ENCODE results near the gene SLC23A1.
"Not testable (repeated sequence)": the region's sequence is repeated elsewhere in the genome, so short reads cannot be mapped to it uniquely, and the experiment has no call there.

Gene SLC23A1

DNA sequence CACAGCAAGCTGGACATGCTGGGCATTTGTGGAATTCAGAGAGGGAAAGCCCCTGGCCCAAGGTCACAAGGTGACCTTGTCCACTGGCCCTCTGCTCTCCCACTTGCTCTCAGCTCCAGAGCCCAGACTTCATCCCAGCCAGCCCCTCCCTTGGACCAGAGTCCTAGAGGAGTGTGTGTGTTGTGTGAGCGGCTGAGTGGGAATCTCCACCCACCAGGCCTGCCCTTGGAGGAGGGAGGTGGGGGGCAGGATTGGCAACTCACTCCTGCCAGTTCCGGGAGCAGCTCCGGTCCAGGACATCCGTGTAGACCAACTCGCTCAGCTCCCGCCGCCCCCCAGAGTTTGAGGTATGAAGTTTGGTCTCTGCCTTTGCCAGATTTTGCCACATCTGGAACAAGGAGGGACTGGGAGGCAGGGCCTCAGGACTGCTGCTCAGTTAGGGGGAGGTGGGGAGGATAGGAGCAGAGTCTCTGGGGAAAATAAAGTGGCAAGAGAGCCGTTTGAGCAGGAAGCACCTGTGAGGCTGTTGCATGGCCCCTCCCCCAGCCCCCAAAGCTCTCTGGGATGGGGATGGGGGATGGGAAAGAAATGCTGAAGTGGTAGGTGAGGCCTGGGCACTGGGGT is 5.2 kb upstream of the SLC23A1 start:
- FAIRE-seq: no peak

- no peak for FAIRE-seq
Measured at GRCh38 chr5:139387611-139388197, 4.6 kb upstream of the SLC23A1 start.

DNA sequence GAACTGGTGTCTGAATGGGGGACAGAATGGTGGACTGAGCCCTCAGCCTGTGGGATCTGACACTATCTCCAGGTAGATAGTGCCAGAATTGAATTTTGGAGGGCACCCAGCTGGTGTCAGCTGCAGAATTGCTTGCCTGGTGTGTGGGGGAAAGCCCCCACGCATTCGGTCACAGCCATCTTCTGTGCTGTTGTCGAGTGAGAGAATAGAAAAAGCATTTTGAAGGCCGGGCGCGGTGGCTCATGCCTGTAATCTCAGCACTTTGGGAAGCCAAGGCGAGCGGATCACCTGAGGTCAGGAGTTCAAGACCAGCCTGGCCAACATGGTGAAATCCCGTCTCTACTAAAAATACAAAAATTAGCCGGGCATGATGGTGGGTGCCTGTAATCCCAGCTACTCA is 3.9 kb upstream of the SLC23A1 start:
- FAIRE-seq: not testable (repeated sequence)

DNA sequence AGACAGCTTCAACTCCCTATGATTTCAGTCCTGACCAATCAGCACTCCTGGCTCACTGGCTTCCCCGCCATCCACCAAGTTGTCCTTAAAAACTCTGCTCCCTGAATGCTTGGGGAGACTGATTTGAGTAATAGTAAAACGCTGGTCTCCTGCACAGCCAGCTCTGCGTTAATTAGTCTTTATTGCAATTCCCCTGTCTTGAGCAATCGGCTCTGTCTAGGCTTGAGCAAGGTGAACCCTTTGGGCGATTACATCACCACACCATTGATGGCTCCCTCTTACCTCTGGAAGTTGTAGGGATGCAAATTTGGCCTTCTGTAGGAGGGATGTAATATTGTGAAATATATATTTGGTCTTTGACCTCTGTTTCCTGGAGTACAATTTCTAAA is 2.9 kb upstream of the SLC23A1 start:
- no peak for FAIRE-seq

DNA sequence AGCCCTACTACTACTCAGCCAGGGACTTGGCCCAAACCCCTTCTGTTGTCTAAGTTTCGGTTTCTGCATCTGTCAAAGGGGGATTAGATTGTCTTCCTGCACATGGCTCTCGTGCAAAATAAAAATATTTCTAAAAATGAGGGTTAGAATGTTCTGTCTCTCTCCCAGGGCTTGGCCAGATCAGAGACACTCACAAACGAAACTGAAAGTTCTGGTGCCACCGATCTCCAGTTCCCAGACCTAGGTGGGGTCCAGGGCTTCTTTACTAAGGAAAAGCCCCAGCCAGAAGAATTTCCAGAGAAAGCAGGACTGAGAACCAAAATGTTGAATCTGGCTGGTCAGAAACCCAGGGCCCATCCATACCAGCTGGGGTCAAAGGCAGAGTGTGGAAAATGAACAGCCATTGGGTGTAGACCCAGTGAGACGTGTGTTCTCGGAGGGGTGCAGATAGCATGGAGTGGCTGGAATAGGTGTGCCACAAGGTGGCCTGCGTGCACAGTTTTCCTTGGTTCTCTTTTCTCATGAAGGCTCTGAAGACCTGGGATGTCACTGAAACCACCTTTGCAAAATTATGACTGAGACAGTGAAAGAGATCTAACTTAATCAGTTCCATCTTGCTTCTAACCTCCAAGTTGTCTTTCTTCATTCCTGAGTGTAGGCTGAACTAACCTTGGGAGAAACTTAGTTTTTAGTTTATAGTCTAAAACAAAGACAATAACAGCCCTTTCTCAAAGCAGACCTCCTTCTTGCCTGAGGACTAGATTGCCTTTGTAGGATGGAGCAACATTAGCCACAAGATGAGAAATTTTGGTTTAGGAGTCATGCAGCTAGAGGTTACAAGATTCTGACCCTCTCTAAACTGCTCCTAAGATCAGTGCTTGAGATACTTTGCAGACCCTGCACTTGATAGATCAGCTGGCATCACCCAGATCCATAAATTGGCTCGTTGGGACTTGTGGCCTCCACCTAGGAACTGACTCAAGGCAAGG is 2.3 kb upstream of the SLC23A1 start:
- FAIRE-seq: no peak

DNA sequence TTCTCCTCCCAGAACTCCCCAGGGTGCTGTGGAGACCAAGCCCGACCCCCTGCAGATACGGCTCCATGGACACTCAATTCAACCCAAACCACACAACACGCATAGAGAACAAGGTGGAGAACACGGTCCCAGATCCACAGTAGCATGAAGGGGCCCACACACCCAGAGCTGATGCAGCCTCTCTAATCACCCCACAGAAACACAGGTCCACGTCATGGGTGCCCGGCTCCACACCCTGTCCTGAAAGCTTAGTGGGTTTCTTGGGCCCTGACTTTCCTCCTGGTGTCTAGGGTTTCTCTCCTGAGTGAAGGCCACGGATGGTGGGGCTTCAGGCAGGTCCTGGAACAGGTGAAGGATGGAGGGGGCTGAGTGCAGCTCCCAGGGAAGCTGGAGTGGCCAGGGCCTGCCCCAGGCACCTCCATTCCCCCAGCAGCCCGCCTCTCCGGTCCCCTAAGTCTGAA is 1.5 kb upstream of the SLC23A1 start:
- FAIRE-seq: no peak

DNA sequence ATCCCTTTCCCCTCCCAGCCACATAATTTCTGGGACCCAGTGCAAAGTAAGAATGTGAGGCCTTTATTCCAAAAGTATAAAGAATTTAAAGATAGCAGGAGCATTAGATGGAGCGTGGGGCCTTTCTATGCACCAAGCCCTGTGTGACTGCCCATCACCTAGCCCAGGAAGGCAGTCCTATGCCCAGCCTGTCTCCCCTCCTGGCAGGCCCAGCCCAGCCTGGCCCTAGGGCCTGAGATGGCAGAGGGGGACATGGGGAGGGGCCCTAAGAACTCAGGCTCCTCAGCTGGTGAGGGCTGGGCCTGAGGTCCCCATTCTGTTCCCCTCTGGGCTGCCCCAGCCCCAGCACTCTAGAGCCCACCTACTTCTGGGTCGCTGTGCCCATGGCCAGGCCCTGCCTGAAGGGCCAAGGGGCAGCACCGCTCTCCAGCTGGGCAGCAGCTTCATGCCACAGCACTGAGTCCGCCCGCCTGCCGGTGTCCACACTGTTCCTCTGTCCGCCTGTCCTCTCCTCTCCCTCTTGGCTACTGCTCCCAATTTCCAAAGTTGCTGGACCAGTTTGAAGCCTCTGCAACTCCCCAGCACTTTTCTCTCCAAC is 995 bp upstream of the SLC23A1 start:
- no peak for FAIRE-seq

- FAIRE-seq: no peak
Measured at GRCh38 chr5:139382807-139383206, 290 bp downstream of the SLC23A1 start.

GRCh38 chr5:139381837-139382761 is 998 bp downstream of the SLC23A1 start:
- no peak for FAIRE-seq

GRCh38 chr5:139379626-139380449 is 3.3 kb downstream of the SLC23A1 start:
- no peak for FAIRE-seq

GRCh38 chr5:139378941-139379361 is 4.1 kb downstream of the SLC23A1 start:
- FAIRE-seq: no peak

DNA sequence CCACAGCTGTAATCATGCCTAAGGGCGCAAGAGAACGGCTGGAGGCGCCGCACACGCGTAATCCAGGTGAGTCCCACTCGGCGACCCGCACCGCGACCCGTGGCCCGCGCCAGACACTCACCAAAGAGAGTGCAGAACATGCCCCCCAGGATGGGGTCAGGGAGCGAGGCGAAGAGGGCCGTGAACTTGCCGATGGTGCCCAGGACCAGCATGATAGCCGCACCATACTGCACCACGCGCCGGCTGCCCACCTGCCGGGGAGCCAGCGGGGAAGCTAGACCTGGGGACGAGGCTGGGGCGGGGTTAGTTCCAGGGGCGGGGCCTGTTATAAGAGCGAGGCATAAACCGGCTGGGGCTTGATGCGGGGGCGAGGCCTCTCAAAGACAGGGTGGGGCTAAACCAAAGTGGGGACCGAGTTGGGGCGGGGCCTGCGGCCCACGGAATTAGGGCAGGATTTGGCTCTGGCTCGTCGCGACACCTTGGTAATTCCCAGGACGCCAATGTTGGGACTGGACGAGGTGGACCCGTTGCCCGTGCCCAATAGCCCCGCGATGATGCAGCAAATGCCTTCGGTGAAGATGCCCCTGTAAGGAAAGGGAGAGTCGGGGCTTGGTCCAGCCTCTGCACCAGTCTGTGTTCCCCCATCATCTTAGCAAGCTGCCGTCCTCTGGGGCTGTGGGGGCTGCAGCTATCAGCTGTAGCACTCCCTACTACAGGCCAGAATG is 4.8 kb downstream of the SLC23A1 start:
- FAIRE-seq: no peak

GRCh38 chr5:139377226-139377625 is 5.9 kb downstream of the SLC23A1 start:
- no peak for FAIRE-seq

GRCh38 chr5:139376364-139376763 is 6.7 kb downstream of the SLC23A1 start:
- no peak for FAIRE-seq

DNA sequence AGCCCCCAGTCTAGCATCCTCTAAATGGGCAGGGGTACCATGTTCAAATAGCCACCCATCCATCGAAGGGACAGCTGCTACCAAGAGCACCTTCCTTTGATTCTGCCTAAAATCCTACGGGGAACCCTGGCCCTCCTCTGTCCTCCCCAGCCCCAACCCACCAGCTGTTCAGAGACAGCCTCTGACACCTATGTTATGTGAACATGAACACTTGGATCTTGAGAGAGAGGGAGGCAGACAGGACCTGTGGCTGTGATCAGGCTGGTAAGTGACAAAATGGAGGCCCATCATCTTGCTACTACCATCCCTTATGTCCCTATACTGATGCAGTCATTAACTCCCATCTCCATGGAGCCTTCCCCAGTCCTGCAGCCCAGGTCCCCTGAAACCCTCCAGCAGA is 8.2 kb downstream of the SLC23A1 start:
- no peak for FAIRE-seq

DNA sequence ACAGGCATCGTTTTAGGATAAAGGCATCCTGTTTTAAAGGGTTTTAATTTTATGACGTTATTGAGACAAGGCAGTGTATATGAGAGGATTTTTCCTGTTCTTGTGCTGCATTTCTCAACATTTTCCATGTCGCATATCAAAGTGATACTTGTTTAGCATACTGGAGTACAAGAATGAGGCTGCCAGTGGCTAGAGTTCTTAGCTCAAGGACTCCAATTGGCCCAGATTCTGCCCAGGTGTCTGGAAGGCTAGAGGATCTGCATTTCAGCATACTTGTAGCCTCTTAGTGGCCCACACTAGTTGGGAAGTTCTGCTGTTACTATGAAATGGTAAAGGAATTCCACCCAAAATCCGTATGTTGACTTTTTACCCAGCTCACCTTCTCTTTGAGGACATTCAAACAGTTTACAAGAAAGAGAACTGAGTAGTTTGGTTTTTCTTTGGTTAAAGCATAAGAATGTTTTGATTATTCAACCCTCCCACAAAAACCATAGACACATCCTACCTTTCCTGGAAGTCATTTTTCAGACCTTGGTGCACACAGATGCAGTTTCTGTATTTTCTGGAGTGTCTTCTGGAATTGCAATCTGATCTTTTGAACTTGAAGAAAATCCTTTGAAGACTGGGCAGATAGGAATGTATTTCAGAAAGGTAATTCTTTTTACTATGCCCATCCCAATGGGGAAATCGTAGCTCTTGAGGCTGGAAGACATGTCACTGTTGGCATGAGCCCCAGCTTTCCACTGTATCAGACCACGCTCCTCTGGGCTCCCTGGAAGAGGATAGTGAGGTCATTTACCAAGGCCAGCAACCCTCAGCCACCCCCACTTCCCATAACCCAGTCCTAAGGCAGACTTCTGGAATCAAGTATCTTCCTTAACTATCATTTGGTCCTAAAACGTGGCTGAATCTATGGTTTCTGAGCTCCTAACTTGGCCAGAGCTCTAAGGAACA is 11.3 kb downstream of the SLC23A1 start:
- no peak for FAIRE-seq

GRCh38 chr5:139369181-139369580 is 13.9 kb downstream of the SLC23A1 start:
- no peak for FAIRE-seq

GRCh38 chr5:139368613-139369012 is 14.5 kb downstream of the SLC23A1 start:
- no peak for FAIRE-seq

DNA sequence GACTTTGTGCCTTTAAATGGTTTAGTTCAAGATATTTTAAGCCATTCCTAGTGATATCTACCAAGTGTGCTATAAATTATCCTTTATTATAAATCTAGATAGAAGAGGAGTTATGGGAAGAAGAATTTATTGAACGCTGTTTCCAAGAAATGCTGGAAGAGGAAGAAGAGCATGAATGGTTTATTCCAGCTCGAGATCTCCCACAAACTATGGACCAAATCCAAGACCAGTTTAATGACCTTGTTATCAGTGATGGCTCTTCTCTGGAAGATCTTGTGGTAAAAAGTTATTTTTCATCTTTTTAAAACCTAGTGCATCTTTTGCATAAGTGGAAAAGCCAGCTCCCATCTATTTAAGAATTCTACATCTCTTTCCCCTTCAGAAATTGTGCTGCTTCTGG is 18.6 kb downstream of the SLC23A1 start:
- FAIRE-seq: no peak
